Activated CD4-positive, alpha-beta T cell treated with anti-CD3 and anti-CD28 coated beads, Interleukin-10, Interleukin-2, amounts not matched to agents 100 ng/mL and 50 ng/mL, durations not matched to agents 16 hours and 8 hours (primary cell): Measurements from ENCODE around the gene ACTR3C.
"Not testable (repeated sequence)": the region's sequence is repeated elsewhere in the genome, so short reads cannot be mapped to it uniquely, and the experiment has no call there.

ENCODE experiments used
- DNase-seq: peaks from one replicate; pipeline ENCODE4 v3.0.0-alpha.2; 2020

The ACTR3C gene

DNA sequence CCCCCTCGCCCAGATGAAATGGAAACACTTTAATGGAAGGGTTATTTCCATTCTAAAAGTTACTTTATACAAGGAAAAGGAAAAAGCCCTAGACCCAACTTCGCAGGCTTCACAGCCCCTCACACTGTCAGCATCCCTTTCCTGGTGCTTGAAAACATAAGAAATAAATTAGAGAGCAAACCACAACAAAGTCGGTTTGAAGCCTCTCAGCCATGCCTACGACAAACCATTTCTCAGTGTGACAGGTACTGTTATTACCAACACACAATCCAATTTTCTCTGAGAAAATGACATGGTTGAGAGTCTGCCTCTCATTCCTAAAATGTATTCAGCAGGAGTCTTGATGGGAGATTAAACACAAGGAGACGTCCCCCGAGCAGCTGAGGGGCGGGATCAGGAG lies 51.4 kb downstream of the ACTR3C start:
- DNase-seq, result peak; percentile 35

DNA sequence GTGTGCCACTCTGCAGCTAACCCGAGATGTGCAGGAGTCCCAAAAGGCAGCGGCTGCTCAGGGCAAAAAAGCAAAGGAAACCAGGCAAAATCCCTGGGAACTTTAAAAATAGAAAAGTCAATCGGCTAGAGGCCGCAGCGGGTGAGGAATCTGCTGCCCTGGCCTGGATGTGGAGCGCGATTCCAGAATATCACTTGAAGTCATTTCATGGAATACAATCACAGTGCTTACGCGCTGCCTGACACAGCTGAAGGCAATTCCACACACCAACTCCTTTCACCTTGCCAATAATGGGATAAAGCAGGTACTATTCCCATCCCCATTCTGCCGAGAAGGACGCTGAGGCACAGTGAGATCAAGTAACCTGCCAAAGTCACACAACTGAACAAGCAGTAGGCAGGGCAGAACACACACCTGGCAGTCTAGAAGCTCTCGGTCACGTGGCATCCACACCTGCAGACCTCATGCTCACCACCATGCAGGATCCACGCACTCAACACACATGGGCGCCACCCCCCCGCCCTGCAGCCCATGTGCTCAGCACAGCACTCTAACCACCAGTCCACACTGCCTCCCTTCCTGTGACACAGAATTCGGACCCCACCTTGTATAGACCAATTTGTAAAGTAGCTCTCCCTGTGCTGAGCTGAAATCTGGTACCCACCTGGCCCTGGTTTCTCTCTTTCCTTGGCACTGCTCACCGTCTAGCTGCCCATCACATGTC lies 53.1 kb downstream of the ACTR3C start:
- not testable (repeated sequence) for DNase-seq

DNA sequence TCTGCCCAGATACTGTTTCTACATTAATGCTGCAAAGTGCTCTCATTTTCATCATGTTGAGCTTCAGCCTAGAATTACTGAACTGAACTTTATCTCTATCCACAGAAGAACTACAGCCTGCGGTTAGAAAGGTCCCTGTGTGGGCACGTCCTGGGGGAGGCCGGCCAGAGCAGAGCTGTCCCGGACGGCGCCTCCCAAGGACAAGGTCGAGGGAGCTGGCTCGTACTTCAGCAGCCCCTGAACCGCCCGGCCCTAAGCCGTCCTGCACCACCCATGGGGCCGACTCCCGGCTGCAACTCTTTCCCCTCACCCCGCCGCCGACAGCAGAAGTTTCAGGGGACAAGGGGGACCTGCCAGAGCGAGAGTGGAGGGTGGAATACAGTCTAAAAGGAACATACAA lies 54.5 kb downstream of the ACTR3C start:
- DNase-seq, result not testable (repeated sequence)

DNA sequence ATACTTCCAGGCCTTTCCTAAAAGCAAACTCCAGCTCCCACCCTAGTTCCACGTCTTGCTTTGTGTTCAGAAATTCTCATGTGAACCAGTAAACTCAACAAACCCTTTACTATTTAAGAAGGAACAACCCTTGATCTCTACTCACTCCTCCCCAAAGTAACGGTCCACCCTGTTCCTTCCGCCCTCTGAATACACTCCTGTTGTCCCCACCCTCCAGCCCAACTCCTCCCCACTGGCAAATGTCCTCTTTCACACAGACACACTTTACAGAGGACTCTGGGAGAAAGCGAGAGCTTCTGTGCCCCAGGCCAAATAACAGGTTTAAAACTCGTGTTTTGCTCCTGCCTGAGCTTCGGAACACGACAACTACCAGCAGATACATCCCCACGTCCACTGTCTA lies 55.1 kb downstream of the ACTR3C start:
- not testable (repeated sequence) for DNase-seq

DNA sequence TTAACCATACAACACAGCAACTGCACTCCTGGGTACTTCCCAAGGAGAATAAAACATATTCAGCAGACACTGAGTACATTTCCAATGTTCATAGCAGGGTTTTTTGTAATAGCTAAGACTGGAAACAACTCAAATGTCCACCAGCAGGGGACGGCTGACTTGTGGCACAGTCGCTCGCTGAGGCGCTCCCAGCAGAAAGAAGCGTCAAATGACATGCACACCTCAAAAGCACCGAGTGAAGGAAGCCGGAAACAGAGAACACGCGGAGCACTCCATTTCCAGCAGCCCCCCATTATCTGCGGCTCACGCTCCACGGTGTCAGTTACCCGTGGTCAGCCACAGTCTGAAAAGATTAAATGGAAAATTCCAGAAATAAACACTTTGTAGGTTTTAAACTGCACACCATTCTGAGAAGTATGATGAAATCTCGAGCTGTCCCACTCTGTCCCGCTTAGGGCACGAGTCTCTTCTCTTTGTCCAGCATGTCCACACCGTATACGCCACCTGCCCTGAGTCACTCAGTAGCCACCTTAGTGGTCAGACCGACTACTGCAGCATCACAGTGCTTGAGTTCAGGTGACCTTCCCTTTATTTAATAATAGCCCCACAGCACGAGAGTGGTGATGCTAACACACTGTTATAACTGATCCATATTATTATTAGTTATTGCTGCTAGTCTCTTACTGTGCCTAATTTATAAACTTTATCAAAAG lies 56.2 kb downstream of the ACTR3C start:
- not testable (repeated sequence) for DNase-seq

DNA sequence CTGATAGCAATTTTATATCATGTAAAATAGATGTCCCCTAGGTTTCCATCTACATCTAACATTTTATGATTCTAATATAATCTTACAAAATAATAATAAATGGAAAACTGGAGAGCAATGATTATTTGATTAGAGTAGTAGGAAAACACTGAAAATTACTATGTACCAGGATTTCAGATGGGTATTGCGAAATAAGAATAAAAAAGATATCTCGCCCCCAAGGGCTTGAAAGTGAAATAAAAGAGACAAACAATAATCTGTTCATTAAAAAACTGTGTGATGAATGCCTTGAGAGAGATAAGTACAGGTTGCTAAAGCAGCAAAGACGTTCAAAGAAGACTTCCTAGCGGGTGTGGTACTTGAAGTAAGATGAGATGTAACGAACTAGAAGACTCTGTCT lies 60.7 kb downstream of the ACTR3C start:
- DNase-seq, result not testable (repeated sequence)

DNA sequence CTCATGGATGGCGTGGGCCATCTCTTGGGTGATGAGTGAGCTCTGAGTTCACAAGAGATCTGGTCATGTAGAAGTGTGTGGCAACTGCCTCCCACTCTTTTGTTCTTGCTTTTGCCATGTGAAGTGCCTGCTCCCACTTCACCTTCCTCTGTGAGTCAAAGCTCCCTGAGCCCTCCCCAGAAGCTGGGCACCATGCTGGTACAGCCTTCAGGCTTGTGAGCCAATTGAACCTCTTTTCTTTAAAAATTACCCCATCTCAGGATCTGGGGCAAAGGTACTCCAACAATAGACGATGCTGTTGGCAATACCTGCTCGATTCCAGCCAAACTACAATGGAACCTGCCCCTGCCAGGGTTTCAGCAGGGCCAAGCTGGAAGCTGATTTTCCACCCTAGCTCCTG lies 75.6 kb downstream of the ACTR3C start:
- DNase-seq, result not testable (repeated sequence)

DNA sequence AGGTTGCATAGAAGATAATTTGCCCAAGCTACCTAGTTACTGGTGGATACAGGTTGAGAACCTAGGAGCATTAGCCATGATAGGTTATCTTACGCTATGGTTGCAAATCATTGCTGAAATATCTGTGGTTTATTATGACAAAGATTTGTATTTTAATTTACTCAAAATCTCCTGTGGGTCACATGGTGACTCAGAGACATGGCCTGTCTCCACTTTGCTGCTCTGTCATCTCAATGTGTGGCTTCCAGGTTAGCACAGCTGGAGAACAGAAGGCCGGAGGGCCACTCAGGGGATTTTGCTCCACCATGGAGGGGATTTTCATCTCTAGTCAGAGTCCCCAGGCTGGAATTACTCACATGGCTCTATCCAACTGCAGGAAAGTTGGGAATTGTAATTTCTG lies 78.1 kb downstream of the ACTR3C start:
- DNase-seq, result peak; percentile 9

DNA sequence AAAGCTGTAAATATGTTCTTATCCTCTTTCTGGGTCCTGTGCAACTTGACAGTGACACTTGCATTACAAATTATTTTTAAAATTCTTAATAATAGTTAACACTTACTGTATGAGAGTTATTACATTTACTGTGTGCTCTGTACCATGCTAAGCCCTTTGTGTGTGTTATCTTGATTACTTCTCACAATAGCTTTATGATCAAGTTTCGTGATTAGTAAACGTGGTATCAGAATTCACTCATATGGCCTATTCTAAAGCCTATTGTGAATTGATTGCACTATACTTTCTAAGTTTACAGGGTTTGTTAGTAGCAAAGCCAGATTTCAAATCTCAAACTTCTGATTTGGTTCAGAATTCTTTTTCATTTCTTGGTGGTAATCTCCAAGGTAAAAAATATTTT lies 80.4 kb downstream of the ACTR3C start:
- peak; percentile 33 for DNase-seq

DNA sequence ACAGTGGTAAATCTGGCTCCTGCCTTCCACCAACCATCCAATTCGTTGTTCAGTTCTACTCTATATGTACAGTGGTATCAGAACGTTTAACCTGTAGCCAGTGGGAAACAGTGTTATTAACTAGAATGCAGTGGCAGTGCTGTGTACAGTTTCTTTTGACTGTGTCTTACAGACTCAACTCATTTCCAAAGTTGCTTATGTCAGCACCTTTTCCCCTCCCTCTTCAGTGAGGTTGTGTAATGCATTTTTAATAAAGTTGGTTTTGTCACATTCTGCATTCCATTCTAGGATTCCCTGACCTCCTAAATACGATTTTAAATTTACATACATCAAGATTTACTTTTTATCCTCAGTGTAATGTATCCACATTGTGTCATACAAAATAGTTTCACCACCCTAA lies 97.9 kb downstream of the ACTR3C start:
- DNase-seq, result not testable (repeated sequence)

DNA sequence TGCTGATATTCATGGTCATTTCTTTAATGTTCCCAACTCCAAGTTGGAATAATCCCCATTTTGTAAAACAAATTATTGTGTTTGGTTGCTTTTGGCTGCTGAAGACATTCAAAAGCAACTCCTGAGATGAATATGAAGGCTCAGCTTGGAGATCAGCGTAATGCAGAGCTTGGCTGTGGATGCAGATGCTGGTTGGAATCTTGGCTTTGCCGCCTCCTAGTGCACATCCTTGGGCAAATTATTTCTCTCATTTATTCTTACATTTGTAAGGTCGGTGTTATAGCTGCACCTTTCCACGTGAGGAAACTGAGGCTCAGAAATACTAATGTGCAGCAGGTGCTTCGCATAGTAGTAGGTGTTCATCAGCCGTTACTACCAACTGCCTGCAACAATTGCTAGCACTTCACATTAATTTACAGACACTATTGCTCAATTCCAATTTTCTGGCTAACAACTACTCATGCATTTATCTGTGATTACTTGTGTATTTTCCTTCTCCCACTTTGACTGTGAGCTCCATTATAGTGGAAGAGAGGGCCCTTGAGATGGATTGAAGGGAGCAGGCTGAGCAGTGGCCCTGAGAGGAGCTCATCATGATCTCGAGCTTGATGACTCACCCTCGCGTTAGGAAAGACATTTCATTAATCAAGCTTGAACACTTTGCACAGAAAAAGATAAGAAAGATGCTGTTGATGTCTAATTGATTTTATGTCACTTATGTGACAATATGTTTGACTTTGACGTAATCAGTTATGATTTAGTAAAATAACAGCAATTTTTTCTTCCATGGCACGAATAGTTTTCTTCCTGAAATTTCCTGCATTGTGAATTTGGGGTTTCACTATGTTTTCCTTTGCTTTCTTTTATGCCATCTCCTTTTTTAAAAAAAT lies 101.0 kb downstream of the ACTR3C start:
- not testable (repeated sequence) for DNase-seq

DNA sequence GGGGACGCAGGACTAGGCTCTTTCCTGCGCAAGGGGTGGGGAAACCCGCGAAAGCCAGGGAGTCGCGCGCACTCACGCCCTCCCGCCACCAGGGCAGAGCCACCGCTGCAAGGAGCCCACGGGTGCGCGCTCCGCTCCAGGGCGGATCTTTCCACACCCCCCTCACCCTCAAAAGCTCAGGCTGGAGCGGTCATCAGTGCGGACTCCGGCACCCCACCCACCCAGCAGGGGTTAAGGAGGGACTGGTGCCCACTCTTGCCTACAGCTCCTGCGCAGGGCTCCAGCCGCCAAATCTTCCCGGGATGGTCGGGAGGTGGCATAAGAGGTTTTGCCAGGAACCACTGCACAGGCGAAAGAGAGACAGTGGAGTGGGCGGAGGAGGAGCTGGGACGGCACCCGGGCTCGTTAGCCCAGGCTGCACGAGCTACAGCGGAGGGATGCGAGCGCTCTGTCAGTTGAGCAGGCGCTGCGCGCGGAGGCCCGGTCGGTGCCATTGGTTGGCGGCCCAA lies 102.6 kb downstream of the ACTR3C start:
- DNase-seq, result not testable (repeated sequence)

DNA sequence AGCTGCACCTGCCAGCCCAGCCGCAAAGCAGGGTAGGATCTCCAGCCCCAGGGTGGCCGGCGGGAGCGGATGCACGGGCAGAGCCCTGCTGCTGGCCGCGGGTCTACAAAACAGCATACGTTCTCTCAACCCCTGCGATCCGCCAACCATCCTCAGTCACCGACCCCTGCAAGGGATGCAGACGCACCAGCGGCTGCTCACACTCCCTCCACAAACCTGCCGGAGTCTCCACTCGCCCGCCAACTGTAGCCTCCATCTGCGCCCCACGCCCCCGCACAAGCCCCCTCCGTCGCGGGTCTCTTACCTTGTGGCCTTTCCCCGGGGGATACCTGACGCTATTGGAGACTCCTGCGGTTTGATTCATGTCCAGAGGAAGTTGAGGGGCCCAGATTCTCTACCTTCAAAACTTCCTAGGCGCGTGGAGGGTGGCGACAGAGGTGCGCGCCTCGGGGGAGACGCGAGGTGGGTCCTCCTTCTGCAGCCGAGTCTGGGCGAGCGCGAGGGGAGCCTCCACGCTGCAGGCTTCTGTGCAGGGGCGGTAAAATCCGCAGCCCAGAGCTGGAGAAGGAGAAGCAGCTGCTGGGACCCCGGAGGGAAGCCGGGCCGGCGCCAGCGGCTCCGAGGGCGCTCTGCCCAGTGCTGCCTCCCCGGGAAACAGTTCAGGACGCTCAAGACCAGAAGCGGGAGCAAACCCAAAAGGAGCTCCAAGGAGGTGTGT lies 103.2 kb downstream of the ACTR3C start:
- DNase-seq, result not testable (repeated sequence)

DNA sequence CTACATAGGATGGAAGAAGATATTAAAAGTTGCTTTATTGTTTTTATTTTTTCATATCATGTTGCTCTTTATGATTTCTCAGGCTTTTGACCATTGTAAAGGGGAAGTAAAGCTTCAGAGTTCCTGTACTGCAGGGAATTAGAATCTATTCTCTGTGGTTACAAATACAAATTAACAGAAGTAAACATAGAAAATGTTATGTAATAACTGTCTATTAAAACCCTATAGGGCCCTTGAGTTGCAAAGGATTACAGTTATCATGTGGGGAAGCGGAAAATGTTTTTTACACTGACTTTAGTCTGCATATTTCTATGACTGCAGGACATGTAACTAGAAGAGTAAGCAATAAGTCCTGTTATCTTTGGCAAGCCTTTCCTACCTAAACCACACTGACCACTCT lies 116.5 kb downstream of the ACTR3C start:
- DNase-seq, result not testable (repeated sequence)

DNA sequence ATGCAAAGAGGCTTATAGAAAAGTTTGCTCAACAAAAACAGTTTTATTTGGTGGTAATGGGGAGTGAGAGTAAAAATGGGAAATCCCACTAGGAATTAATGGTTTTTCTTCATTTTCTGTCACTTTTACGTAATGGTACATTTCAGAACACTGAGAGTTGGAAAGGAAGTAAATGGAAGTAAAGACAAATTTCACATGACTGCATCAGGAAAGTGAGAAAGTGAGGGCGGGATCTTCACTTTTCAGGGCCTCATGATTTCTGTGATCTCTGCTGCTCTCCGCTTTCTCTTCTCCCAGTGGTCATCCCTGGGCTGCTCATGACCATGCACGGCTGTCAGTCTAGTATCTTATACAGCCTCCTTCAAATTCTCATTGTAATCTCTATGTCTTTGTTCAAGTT lies 117.5 kb downstream of the ACTR3C start:
- not testable (repeated sequence) for DNase-seq

DNA sequence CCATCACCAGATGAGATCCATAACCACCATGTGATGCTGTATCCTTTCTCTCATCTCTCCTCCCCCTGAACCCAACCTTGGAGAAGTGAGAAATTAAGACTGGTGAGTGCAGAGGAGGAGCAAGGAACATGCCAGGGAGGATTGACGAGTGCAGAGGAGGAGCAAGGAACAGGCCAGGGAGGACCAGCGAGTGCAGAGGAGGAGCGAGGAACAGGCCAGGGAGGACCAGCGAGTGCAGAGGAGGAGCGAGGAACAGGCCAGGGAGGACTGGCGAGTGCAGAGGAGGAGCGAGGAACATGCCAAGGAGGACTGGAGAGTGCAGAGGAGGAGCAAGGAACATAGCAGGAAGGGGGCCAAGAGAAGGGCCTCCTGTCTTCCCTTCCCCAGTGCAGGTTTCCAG lies 118.8 kb downstream of the ACTR3C start:
- not testable (repeated sequence) for DNase-seq

DNA sequence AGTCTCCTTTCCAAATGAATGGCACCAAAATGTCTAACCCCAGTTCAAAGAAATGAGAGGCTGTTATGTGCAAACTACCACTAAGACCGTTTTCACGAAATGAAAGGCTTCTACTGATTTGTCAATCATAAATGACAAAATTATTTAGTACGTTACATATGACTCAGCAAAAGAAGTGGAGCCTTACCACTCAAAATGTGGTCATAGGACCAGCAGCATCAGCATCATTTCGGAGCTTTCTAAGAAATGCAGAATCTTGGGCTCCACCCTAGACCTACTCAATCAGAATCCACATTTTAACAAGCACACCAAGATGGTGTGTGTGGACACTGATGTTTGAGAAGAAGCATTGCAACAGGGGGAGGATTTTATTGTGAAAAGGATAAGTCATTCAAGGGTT lies 120.5 kb downstream of the ACTR3C start:
- DNase-seq, result peak; percentile 73
